Measurements from ENCODE around the gene GPC4.

- TF ChIP-seq TCF4 (CRISPR knock-in tag; IDR thresholded peaks at IDR 0.05; ENCODE audit: borderline replicate concordance): no peak
- no peak for TF ChIP-seq CREB5 (CRISPR knock-in tag; IDR thresholded peaks at IDR 0.05; ENCODE audit: low read depth)
- no peak for TF ChIP-seq OSR1 (CRISPR knock-in tag; IDR thresholded peaks at IDR 0.05)
- no peak for TF ChIP-seq PATZ1 (CRISPR knock-in tag; IDR thresholded peaks at IDR 0.05; ENCODE audit: borderline replicate concordance)
- TF ChIP-seq BACH2 (CRISPR knock-in tag; IDR thresholded peaks at IDR 0.05; ENCODE audit: borderline replicate concordance): no peak
Observed at GRCh38 chrX:133461231-133461630, 45.9 kb upstream of the GPC4 start.
